Activated CD4-positive, alpha-beta T cell treated with anti-CD3 and anti-CD28 coated beads, Interleukin-2, Interleukin-4, amounts not matched to agents 100 ng/mL and 50 ng/mL, durations not matched to agents 16 hours and 8 hours (primary cell): Measurements from ENCODE around the gene VAPB.

Experiments
- DNase-seq: peaks from one replicate; pipeline ENCODE4 v3.0.0-alpha.2; 2020; ENCODE audit warnings: low spot score

Gene VAPB

DNA sequence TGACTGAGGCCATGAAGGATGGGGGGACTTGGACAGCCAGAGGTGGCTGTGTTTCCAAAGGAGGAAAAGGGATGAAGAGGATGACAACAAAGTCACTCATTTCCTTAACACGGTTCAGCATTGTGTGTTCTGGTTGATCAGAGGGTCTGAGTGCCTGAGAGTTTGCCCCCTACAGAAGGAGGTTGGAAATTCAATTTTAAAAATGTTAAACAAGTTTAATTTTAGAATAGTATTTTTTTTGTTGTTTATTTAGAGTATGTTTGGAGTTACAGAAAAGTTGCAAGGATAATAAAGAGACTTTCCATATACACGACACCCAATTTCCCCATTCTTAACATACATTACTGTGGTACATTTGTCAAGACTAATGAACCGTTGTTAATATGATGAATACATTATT lies 10.3 kb upstream of the VAPB start:
- no peak for DNase-seq

DNA sequence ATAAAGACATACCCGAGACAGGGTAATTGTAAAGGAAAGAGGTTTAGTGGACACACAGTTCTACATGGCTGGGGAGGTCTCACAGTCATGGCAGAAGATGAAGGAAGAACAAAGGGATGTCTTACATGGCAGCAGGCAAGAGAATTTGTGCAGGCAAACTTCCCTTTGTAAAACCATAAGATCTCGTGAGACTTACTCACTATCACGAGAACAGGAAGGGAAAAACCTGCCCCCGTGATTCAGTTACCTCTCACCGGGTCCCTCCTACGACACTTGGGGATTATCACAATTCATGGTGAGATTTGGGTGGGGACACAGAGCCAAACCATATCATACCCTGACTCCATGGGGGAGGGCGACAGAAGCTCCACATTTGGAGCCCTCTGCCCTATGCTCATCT lies 7.4 kb upstream of the VAPB start:
- DNase-seq, result no peak

DNA sequence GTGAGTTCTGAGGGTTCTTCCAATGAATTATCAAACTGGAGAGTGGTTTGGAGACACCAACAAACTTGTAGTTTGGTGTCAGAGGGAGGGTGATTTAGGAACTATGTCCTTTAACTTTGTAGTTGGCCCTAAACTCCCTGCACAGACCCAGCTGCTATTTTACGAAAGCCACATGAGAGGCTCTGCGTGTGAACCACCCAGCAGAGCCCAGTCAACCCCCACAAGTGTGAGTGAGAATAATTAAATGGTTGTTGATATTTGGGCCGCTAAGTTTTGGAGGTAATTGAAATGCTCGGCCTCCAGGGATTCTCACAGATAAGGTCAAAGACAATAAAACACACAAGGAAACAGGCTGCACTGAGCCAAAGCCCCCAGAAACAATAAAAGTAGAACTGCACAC lies 6.9 kb upstream of the VAPB start:
- no peak for DNase-seq

DNA sequence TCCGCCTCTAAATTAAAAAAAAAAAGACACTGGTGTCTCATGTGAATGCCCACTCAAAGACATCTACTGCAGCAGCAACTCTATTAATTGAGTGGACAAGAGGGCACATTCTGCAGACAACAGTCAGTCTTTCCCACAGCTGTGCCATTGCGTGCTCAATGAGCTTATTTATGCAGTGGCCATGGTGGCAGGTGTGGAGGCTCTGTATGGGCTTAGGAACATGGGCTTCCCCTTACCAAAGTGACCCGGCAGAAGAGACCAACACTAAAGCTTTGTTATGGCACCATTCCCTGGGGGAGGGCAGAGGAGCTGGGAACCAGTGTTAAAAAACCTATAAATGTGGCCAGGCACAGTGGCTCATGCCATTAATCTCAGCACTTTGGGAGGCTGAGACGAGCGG lies 4.2 kb upstream of the VAPB start:
- DNase-seq, result no peak

DNA sequence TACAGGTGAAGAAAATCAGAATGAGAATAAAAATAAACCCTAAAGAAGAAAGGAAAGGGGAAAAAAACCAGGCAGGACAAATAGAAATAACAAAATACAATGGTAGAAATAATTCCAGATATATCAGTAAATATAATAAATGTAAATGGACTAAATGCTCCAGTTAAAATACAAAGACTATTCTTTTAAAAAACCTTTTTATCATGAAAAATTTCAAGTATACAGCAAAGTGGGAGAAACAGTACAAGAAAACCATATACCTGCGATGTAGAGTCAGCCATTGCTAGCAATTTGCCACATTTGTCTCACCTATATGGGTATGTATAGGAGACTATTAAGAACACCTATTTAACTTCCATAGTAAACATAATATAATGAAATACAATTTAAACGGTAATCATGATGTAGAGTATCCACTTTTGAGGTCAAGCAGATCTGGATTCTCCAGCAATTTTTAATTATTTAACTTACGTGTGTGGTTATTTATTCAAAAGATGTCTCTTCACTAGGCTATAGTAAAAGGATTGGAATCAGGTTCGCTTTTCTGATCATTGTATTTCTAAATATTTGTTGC lies 914 bp upstream of the VAPB start:
- DNase-seq, result no peak

DNA sequence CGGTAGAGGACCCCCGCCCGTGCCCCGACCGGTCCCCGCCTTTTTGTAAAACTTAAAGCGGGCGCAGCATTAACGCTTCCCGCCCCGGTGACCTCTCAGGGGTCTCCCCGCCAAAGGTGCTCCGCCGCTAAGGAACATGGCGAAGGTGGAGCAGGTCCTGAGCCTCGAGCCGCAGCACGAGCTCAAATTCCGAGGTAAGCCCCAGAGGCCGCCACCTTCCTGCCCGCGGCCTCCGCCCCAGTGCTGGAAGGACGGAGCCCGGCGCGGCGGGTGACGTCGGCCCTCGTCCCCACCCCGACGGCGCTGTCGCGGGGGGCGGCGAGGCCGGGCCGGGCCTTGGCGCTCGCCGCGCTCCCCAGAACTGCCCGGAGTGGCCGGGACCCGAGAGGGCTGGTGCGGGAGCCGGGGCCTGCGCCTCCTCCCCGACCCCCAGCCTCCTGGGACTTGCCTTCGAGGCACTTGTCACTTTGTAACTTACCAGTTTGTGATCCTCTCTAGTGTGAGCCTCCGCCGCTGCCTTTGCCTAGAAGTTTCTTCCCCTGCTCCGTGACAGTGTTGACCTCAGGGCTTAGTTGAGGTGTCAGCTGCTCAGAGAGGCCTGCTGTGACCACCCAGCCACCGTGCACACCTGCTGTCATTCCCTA lies 417 bp downstream of the VAPB start:
- peak; percentile 11 for DNase-seq

DNA sequence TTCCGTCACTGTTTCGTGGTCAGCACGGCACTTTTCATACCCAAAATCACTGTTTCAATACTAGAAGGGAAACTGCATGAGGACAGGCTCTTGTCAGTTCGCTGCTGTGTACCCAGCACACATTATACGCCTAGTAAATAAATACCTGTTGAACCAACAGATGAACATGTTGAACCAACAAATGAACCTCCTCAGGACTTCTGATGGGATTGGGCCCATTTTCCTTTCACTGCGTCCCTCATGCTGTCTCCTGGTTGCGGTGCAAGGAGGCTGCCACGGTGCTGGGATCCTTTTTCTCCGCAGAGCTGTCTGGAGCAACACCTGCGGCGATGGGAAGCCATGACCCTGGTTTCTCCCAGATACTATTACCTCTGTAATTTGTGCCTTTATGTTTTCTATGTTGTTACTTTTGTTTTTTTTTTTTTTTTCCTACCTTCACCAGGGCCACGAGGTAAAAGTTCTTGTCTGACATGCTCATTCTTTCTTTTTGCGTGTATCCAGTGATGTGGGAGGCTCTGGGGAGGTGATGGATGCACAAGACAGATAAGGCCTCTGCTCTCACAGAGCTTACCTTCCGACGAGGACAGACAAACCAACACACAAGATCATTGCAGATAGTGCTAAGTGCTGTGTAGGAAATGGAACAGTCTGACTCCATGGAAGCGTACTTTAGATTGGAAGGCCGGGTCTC lies 1.1 kb downstream of the VAPB start:
- no peak for DNase-seq

DNA sequence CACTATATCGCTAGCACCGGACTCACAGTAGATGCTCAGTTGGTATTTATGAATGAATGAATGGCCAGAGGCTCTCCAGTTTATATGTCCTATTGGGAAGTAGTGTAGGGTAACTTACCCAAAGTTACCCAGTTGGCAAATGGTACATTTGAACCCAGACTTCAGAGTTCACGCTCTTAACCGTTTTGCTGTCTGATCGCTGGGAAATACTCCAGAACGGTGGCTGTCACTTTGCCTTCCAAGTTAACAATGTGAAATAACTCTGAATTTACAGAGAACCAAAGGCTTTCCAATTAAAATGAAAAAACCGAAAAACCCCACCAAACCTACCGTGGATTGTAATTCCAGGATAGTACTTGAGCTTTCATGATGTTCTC lies 1.6 kb downstream of the VAPB start:
- no peak for DNase-seq

DNA sequence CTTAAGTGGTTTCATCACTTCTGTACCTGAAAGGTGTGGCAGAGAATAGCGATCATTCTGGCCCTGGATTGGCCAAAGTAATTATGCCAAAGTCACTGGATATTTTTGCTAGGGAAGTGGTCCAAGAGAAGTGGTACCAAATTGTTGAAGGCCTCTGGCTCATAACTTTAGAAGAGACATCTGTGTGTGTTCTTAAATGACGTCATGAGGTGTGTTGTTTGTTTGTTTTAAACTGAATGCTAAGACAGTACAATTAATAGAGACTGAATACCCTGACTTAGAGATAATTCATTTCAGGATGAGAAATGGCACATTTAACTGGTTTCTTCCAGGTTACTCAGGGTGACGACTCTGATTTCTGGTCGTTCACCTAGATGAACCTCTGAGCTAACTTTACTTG lies 3.3 kb downstream of the VAPB start:
- no peak for DNase-seq

DNA sequence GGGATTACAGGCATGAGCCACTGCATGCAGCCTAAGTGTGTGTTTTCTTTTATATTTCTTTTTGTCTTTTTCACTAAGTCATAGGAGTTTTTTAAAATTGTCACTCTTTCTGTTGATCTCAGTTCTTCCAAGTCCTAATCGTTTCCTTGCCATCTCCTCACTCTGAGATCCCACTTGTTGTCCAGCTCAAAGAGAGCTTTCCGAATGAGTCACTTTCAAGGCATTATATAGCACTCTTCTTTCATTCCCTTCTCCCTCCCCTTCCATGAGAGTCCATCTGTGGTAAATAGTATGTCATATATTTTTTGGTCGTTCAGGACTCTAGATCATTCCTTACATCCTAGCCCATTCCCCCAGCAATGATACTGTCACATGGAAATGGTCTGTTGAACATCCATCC lies 4.3 kb downstream of the VAPB start:
- no peak for DNase-seq

DNA sequence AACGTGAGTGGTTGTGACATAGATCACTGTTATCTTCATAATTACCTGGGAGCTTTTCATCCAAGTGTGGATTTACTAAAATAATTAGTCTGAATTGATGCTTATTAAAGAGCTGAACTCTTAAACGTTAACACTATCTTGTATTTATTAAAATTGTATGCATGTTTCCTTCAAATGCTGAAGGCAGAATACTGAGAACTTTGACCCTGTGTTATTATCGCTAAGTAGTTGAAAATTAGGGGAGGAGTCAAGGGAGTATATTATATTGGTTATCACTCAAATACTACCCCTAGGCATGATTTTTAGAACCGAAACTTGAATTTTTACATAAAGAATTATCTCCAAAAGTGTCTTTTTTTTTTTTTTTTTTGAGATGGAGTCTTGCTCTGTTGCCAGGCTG lies 5.8 kb downstream of the VAPB start:
- no peak for DNase-seq

DNA sequence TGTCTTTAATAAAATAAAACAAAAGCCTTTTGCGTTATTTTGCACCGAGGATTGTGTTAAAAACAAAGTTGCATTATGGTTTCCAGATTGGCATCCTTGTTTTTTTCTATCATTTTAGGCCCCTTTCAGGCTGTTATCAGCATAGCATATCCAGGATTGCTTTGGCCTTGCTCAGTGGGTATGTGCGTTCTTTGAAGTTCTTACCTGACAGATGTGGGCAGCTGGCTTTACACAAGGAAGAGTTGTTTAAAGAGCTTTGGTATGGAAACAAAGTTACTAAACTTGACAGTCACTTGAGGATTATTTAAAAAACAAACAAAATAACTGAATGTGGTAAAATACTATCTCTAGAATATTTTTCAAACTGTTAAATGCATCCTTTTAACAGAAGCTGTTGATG lies 6.6 kb downstream of the VAPB start:
- no peak for DNase-seq

DNA sequence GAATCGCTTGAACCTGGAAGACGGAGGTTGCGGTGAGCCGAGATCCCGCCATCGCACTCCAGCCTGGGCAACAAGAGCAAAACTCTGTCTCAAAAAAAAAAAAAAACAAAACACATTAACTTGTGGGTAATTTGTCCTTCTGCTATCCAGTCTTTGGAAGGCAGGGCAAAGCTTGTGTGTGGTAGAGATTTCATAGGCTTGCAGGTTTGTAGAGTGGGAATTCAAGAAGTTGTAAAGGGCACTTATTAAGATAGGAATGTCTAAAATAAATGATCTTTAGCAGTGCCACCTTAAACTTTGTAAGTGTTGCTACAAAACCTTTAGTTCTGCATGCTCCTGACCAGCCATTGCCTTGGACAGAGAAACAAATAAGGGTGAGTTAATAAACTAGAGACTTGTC lies 8.4 kb downstream of the VAPB start:
- DNase-seq, result no peak

DNA sequence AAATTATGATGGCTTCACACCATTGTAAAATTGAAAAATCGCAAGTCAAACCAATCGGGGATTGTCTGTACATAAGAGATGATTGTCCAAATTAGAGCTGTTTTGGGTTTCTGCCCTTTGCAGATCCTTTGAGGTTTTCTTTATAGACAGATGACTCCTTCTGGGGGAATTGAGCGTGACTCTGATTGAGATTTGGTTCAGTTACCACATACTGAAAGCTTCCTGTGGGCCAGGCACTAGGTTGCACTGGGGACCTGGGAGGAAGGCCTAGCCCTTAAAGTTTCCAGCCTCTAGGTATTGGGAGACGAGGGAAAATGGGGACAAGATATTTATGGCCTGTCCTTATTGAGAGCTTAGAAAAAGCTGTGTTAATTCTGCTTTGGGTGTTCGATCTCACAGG lies 9.2 kb downstream of the VAPB start:
- no peak for DNase-seq

DNA sequence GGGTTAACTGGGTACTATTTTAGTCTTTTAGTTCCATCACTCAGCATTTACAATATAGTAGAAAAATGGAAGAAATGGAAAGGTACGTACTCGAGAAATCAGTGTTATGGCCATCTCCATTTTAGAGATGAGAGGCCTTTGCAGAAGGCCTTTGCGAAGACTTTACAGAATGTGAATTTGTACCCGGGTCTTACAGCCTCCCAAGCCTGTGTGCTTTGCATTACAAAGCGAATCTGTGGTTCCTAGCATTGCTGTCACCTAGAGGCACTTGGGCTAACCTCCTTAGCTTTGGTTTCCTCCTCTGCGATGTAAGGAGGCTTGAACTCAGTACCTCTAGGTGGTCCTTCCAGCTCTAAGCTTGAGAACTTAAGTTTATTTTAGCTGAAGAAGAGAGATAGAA lies 10.9 kb downstream of the VAPB start:
- no peak for DNase-seq

DNA sequence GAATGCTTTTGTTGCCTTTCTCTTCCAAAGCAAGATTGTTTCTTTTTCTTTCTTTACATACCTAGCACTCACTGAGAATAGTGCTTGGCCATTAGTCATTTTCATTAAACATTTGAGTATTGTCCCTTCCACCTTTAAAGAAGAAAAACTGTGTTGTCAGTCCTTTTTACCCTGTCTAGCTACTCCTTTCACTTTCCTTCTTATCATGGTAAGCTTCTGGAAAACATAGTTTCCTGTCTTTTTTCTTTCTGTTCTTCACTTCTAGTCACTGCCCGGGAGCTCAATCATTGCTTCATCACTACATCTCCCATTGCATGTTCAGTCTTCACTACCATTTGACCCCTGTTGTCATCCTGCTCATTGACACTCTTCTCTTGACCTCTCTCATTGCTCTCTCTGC lies 12.1 kb downstream of the VAPB start:
- DNase-seq, result no peak

DNA sequence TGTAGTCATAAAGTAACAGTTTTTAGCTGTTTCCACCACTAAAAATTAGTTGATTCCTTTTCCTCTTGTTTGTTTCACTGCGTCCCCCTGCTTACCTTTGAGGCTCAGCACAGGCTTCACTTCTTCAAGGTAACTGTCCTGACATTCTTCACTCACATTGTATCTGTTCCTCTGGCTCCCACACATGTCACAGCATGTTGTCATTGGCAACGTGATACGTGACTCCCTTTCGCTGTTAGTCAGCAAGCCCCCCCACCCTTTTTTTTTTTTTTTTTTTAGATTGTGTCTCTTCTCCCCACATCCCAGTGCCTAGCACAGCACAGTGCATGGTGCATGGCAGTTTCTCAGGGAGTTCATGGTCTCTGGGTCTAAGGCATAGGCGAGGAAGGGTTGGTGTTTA lies 13.3 kb downstream of the VAPB start:
- no peak for DNase-seq

DNA sequence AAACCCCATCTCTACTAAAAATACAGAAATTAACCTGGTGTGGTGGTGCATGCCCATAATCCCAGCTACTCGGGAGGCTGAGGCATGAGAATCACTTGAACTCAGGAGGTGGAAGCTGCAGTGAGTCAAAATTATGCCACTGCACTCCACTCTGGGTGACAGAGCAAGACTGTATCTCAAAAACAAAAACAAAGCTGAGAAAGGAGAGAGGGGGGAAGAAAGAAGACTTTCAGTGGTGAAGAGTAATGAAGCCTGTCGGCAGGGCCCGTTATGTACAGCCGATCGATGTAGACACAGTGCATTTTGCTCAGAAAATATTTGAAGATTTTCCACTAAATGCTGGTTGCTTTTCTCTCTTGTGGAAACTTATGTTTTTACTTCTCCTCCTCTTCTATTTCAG lies 13.8 kb downstream of the VAPB start:
- DNase-seq, result no peak

DNA sequence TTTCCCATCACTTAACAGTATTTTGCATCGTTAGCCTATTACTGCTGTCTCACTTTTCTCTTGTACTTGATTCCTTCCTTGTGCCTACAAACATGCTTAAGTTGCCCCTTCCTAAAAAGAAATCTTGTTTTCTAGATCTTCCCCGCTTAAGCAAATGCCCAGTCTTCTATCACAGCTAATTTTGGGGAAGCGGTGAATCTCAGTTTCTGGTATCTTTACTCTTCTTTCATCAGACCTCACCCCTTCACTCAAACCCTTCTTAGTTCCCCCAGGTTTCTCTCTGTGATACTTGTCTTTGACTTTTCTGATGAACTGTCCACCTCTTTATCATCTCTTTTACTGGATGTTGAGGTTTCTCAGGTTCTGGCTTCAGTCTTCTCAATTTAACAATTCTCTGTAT lies 14.2 kb downstream of the VAPB start:
- no peak for DNase-seq

DNA sequence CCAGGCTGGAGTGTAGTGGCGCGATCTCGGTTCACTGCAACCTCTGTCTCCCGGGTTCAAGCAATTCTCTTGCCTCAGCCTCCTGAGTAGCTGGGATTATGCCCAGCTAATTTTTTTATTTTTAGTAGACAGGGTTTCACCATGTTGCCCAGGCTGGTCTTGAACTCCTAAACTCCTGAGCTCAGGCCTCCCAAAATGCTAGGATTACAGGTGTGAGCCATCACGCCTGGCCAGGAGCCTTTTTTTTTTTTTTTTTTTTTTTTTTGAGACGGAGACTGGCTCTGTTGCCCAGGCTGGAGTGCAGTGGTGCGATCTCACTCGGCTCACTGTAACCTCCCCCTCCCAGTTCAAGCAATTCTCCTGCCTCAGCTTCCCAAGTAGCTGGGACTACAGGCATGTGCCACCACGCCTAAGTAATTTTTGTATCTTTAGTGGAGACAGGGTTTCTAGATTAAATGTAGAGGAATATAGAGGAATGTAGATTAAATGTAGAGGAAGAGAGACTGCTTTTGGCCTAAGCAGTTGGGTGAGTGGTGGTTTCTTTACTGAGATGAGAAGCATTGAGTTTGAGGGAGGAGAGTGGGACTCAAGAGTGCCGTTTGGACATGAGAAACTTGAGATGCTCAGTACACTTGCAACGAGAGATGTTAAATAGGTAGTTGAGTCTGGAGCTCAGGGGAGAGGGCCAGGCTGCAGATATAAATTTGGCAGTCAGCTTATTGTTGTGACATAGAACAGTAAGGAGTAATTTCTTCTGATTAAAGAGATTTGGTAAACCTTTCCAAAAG lies 16.7 kb downstream of the VAPB start:
- DNase-seq, result no peak

DNA sequence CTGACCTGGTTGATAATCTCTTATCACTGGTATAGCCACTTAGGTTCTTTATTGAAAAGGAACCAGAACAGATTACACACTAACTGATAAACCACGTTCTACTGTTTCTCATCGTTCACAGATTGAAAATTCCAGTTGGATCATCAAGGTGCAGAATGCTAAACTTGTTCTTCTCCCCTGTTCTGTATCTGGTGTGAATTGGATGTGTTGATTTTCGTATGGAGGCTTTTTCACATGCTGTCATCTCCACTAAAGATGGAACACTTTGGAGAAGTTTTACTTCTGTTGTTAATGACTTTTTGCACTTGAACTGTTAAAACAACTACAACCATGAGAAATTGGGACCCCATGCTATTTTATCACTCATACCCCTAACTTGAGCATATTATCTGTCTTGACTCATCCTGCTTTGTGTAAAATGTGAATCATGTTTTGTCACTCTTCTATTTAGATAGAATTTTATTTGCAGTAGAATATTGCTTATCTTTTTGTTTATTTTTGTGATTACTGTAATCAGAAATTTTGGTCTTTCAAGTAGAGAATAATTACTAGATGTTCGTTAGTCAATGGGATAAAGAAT lies 17.5 kb downstream of the VAPB start:
- no peak for DNase-seq

DNA sequence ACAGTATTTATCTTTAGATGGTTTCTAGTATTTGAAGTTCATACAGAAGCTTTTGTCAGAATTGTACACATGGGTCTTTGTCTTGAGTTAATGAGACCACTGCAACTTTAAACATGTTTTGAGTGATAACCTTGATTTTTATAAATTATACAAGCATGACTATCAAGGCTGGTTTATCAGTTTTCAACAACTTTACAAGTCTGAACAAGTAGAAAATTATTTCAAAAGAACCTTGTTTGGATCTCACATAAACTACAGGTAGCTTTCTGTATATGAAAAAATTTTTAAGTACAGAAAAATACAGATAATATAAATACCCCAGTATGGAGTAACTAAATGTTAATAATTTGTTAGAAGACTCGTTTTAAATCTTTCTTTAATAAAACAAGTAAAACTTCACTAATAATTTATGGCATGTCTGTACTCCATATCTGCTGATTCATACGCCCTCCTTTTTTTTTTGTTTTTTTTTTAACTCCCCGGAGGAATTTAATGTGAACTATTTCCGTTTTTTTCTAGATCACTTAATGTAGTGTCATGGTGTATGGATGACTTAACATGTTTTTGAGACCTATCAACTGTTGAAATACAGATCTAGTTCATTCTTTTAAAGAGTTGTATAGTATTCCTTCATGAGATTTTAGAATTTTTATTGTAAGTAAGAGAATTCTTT lies 18.3 kb downstream of the VAPB start:
- DNase-seq, result no peak
